Measurements from ENCODE around the gene SLC15A4.

DNA sequence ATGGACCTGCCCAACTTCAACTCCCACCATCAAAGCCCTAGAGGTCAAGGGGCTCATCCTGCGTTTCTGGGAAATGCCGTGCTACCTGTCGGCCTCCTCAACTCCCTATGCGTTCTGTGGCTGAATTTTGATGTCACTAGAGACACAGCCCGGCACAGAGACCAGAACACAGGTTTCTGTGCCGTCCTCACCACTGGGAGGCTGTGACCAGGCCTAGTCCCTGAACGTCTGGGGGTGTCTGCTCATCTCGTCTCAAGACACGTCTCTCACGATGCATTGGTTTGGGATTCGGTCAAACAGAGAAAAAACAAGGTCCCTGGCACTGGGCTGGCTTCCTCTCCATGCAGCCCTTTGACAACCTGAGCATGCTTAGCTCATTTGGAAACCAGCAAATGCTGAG, 33.5 kb downstream of the SLC15A4 start:
- no peak for TF ChIP-seq CTCF (IDR thresholded peaks at IDR 0.05)
- TF ChIP-seq POLR2A (IDR thresholded peaks at IDR 0.05) = no peak
